CD4-positive, alpha-beta T cell treated with Interferon alpha-2 for 1 hour (primary cell): Measurements from ENCODE around the gene FPR2.
"Not testable (repeated sequence)": the region's sequence is repeated elsewhere in the genome, so short reads cannot be mapped to it uniquely, and the experiment has no call there.

Source experiments
- DNase-seq, 2 donors: peaks; one replicate each; pipeline ENCODE4 v3.0.0-alpha.2; 2020 to 2022

Gene FPR2

DNA sequence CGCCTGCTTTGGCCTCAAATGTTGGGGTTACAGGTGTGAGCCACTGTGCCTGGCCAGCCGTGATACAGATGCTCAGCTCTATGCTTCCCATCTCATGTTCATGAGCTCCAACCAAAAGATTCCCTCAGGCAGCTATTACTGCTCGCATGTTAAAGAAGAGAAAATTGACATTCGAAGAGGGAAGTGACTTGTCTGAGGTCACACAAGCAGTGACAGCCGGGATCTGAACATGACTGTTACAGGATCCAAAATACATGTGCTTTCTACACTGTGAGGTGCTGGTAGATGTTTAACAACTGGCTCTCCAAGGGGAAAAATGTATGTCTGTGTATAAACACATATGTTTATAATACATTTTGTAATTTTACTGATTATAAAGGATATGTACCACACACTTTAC lies 20.6 kb upstream of the FPR2 start:
- no peak for DNase-seq

DNA sequence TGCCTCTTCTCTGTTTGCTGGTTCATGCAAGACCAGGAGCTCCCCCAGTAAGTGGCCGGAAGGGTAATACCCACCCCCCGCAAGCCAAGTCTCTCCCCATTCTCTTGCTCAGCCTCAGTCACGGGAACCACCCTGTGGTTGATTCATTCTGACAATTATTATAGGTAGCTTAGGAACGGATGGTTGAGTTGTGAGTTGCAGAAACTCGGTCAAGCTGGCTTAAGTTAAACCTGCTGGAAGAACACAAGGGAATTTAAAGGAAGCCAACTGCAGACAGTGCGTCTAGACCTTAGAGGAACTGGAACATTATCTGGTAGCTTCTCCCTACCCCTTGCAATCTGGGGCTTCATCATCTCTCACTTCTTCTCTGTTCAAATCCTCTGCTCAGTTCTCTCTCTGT lies 18.2 kb upstream of the FPR2 start:
- DNase-seq, result no peak

DNA sequence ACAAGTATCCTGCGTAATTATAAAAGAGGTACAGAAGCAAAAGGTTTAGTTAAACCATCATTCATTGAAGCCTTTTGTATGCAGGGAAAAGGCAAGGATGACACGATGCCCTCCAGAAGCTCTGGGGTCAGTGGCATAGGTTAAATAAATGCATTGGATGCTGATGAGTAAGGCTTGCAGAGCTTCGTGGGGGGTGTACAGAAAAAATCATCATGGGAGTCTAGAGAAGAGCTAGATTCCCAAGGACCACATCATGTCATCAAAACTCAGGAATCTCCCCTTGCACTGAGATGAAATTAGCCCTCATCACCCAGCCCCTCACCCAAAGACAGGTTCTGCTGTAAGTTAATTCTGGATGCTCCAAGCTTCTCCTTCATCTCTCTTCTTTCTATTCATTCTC lies 17.6 kb upstream of the FPR2 start:
- no peak for DNase-seq

DNA sequence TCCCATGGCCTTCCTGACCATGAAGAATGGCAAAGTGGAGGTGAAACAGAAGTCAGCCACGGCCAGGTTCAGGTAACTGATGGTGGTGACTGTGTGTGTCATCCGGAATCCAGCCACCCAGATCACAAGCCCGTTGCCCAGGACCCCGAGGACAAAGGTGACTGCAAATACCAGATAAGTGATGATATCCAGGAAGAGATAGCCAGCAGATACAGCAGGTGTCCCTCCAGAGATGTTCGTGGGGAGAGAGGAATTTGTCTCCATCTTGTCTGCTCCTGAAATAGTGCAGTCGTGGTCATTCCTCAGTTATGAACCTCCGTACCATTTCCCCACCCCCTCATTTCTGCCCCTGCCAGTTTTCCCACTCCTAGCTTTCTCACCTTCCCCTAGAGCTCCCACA lies 14.2 kb upstream of the FPR2 start:
- no peak for DNase-seq

DNA sequence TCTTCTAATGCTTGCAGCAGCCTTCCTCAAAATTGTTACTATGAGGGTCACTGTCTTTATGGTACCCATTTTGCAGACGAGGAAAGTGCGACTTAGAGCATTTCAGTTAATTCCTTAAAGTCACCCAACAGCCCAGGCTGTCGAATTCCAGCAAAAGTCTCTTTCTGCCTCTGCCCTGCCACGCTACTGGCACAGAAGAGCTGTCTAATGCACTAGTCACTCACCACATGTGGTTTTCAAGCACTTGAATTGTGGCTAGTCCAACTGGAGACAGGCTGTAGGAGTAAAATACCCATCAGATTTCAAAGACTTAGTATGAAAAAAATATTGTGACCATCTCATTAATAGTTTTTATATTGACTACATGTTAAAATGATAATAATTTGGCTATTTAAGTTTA lies 11.0 kb upstream of the FPR2 start:
- DNase-seq, result no peak

DNA sequence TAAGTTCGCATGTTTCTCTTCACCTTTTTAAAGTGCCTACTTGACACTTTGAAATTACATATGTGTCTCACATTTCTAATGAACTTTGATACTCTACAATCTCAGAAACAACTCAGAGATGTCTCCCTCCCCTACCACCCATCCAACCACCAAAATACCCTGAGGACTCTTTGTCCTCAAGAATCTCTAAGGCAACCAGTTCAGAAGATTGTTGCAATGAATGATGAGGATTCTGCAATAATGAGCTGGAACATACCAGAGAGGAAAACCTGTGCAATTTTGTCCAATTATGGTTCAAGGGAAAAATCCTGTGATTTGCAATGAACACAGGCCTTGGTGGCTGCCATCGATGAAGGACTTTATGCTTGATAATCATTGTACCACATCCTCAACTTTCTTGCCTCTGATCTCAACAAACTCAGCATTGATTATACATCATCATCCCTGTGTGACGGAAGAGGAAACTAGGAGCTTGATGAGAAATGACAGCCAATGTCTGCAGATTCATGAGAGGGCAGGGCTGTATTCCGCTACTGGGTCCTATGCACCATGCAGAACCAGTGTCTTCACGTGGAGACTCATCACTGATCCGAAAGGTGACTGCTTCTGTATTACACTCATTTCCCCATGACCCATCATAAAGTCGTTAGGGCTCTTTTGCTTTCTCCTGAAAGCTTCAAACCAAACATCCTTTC lies 10.4 kb upstream of the FPR2 start:
- DNase-seq, result peak in 1 of 2 donors; percentile 28

DNA sequence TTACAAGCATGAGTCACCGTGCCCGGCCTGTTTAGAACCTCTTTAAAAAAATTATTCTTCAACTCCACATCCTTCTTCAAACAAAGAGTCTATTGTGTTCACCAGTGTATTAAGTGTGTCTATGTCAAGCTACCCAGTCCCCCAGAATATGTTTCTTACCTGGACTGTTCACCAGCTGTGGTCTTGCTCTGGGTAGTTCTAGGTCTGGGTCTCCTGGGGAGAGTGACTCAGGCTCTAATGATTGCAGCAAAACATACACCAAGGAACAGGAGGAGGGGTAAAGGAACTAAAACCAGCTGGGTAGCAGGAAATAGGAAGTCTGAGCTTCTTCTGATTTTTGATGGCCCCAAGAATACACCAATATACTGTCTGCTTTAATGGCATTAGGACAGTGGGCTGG lies 9.3 kb upstream of the FPR2 start, which contains the start of gene FPR1:
TSS of gene FPR1 (minus strand) at position 224 of the 400 bp plus-strand sequence. CDS start 4,884 bp downstream, outside the sequence.
- peak in 1 of 2 donors; percentile 60 for DNase-seq

DNA sequence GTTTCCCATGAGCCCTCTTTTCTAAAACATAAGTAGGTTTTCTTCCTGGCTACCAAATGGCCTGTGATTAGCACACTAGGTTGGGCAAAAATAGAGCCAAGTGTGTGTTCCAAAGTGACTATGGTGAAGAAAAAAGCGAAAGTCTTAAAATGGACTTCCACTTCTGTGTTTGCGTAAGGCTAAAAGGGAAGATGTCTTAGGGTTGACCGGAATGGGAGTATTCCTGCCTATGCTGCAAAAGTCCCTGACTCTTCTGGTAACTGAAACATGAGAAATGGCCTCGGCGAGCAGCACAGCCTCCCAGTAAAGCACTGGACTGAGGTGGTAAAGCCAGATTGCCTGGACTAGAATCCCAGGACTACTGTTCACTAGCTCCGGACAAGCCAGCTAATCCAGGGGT lies 6.9 kb upstream of the FPR2 start:
- peak; percentile 8 to 44 for DNase-seq

DNA sequence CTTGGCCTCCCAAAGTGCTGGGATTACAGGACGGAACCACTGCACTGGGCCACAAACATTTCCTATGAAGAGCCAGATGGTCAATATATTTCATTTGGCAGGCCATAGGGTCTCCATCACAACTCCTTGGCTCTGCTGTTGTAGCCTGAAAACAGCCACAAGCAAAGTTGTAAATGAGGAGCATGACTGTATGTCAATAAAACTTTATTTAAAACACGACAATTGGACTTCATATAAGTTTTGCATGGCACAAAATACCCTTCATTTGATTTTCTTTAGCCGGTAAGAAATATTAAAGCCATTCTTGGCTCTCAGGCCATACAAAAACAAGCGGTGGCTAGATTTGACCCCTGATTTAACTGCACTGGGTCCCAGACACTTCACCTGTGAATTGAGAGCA lies 6.2 kb upstream of the FPR2 start:
- no peak for DNase-seq

DNA sequence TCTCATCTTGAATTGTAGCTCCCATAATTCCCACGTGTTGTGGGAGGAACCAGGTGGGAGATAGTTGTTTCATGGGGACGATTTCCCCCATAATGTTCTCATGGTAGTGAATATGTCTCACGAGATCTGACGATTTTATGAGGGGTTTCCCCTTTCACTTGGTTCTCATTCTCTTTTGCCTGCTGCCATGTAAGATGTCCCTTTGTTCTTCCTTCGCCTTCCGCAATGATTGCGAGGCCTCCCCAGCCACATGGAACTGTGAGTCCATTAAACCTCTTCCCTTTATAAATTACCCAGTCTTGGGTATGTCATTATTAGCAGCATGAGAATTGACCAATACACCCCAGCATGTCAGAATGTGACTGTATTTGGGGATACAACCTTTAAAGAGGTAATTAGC lies 5.4 kb upstream of the FPR2 start:
- no peak for DNase-seq

DNA sequence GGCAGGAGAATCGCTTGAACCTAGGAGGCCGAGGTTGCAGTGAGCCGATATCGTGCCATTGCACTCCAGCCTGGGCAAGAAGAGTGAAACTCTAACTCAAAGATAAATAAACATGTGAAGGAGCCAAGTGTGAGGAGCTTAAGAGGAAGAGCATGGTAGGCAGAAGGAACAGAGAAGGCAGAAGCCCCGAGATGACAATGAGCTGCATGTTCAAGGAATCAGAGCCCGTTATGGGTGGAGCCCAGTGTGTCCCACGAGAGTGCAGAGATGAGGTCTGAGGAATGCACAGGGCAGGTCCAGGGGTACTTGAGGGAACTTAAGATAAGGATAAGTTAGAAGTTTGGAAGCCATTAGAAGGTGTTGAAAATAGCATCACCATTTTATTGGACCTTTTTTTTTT lies 716 bp downstream of the FPR2 start:
- no peak for DNase-seq

DNA sequence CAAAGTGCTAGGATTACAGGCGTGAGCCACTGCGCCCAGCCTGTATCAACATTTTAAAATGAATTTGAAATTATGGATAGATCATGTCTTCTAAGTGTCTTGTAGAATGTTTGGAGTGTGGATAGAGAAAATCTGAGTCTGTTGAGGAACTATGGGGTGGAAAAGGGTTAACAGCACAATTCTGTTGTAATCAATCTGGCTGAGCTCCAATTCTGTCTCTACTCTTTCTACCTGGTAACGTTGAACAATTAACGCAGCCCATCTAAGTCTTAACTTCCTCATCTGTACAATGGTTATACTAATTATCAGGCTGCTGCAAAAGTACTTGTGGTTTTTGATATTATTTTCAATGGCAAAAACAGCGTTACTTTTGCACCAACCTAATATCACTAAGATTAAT lies 4.1 kb downstream of the FPR2 start:
- DNase-seq, result no peak

DNA sequence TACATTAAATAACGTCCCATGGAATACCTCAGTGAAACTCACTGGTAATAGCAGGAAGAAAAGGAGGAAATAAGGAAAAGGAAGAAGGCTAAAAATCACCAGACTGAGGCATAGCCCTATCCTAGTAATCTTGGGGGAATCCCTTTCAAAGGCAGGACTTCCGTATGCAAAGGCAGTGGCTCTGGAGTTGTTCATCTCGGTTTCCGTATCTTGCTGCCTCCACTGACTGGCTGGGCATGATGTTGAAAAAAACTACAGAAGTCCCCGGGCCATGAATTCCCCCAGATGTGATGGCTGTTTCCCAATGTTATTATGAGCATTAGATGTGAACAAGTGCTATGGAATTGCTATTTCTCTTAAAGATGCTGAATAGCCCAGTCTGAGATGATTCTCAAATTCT lies 5.5 kb downstream of the FPR2 start:
- DNase-seq, result no peak

DNA sequence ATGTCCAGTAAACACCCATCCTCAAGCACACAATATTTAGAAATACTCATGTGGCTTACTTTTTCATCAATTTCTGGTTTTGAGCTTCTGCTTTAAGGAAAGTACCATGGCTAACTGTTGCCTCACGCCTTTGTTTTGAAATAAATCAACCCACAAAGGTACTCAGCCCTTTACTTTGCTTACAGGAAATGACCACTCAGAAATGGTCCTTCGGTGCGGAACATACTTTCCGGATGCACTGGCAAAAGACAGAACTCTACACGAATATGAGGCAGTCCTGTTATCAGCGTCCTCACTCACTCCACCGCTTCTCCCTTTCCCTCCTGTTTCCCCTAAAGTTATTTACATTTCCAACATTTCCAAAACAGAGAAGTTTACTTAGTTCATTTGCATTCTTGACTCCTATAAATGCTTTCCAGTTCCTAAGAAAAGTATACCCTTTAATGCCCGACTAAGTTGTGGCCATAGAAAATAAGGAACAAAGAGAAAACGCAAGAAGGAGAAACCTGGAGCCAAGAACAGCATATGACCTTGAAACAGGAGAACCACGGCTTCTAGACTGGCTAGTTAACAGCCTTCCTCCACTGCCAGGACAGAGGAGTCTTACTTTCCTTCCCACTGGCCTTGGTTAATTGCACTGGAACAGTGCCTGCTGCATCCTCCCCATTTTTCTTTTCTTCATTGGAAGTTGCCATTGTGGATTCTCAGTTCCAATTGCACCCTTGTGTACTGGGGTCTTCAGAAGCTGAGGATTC lies 10.6 kb downstream of the FPR2 start:
- DNase-seq, result peak; percentile 15 to 64

DNA sequence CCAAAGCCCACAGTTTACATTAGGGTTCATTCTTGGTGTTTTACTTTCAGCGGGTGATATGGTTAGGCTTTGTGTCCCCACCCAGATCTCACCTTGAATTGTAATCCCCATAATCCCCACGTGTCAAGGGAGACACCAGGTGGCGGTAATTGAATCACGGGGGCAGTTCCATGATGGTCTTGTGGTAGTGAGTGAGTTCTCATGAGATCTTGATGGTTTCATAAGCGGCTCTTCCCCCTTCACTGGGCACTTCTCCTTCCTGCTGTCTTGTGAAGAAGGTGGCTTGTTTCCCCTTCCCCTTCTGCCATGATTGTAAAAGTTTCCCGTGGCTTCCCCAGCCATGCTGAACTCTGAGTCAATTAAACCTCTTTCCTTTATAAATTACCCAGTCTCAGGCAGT lies 12.0 kb downstream of the FPR2 start:
- peak in 1 of 2 donors; percentile 19 for DNase-seq

DNA sequence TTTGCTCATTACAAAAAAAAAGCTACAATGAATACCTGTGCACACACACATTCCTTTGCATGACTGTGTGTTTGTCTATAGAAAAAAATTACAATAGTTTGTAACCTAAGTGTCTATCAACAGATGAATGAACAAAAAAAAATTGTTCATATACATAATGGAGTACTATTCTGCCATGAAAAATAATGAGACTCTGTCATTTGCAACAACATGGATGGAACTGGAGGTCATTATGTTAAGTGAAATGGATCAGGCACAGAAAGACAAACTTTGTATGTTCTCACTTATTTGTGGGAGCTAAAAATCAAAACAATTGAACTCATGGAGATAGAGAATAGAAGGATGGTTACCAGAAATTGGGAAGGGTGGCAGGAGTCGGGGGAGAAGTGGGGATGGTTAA lies 15.6 kb downstream of the FPR2 start:
- DNase-seq, result not testable (repeated sequence)

DNA sequence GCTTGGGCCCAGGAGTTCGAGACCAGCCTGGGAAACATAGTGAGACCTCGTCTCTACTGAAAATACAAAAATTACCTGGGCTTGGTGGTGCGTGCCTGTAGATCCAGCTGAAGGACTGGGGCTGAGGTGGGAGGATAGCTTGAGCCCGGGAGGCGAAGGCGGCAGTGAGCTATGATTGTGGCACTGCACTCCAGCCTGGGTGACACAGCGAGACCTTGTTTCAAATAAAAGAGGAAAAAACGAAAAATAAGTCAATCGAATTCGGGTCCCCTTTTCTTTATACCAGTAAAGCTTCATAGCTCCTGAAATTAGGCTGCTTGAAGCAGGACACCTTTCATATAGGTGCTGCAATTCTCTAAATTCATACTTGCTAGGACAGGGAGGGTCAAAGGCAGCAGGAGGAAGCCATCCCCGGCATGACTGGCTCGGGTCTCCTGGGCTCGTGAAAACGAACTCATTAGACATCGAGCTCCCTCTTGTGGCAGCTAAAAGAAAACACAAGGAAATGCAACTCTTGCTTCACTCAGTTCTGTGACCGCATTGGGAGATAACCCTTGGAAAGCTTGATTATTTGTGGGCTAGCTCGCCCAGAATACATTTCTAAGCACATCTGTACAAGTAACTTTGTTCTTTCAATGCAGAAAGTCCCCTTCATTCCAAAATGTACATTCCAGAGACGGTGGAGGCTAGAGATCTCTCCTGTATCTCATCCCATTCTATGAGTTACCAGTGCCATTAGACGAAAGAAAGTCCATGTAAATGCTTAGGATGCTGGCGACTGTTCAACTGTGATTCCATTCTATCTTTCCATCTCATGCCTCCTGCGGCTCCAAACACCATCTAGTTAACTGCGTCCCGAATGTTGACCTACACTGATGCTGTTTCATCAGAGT lies 16.8 kb downstream of the FPR2 start:
- DNase-seq, result peak; percentile 53 to 56

DNA sequence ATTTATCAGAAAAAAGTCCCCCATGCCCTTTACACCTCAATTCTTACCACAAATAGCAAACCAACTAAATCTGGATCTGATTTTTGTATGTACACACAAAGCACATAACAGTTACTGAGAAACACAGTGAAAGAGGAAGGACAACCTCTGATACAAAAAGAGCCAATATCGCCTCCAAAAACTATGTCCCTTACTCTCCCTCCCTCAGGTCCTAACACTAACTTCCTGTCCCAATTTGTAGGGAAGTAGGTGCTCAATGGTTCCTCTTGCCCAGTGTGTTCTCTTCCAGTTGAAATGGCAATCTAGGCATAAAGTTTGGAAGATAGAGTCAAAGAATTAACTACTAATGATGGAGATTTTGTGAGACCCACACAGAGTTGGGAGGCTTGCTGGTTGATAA lies 18.2 kb downstream of the FPR2 start:
- DNase-seq, result no peak

DNA sequence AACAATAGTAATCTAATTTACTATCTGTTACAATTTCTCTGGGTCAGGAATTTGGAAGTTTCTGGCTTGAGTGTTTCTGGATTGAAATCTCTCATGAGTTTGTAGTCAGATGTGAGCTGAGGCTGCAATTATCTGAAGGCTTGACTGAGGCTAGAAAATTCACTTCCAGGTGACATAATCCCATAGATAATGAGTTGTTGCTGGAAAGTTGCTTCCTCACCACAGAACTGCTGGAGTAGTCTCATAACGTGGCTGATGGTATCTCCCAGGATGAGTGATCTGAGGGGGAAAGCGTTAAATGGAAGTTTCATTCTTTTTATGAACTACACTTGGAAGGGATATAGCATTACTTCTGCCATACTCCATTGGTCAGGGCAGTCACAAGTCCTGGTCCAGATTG lies 18.7 kb downstream of the FPR2 start:
- DNase-seq, result no peak

DNA sequence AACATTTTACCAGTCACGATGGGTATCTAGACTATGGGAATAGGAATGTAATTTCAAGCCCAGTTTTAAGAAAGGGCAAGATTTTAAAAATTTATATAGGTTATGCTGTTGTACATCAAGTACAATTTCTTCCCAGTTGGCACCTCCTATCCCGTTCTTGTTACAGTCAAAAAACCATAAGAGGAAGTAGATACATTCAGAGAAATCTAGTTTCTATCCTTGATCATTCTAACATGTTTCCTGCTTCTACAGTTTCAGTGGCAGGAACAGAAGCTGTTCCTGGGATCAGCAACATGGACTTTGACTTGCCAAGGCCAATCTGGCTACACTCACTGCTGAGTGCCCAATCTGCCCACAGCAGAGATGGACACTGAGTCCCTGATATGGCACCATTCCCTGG lies 19.3 kb downstream of the FPR2 start:
- DNase-seq, result no peak

DNA sequence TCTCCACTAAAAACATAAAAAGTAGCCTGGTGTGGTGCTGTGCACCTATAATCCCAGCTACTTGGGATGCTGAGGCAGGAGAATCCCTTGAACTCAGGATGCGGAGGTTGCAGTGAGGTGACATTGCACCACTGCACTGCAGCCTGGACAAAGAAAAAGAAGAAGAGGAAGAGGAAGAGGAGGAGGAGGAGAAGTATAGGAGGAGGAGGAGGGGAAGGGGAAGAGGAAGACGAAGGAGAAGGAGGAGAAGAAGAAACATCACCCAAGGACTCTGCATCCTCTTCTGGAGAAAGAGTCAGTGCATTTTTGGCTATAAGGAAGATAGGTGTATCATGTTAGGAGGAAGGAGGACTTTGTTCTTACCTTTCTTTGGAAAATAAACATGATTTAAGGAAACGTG lies 21.0 kb downstream of the FPR2 start:
- no peak for DNase-seq

DNA sequence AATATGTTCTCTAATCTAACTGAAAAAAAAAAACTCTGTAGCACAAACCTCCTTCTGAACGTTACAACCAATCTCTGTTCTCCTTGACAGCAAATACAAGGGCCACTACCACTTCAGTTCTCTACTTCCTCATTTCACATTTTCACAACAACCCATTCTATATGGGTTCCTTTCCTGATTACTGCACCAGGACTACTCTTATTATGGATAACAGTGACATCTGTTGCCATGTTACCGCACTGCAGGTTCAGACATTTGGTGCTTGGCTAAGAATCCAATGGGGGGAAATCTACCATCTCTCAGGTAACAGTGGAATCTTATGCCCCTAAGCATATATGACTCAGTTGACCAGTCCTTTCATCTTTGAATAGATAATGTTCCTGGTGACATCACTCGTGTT lies 22.4 kb downstream of the FPR2 start:
- peak in 1 of 2 donors; percentile 12 for DNase-seq

DNA sequence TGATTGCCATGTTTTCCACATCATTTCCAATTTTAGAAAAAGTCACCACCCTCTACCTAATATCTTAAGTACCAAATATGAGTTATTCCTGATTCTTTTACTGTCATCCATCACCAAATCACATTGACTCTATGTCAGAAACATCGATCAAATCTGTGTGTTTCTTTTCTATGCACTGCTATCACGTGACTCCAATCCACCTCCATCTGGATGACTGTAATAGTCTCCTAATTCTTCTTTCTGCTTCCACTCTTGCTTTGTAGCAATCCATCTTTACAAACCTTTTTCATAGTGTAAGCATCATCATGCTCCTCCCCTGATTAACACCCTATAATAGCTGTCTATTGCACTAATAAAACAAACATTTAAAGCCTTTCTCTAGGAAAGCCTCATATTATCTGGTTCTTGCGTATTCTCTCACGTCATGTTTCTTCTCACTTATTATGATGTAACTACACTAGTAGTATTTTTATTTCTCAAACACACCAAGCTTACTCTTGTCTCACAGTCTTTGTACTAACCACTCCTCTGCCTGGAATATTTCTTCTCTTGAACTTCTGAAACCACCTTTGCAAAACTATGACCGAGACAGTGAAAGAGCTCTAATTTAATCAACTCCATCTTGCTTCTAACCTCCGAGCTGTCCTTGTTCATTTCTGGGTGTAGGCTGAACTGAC lies 23.3 kb downstream of the FPR2 start:
- no peak for DNase-seq
